SK-N-SH (cell line): Measurements from ENCODE around the gene OR7G1. TPM values are rescaled to one million over a fixed set of nuclear protein-coding genes. Genes with fewer than 3 reads are reported as not detected.

ENCODE experiments used
- CTCF ChIA-PET: fragments of 300-600, 350-600 bp; formaldehyde crosslinking; extraction: SDS; loops from one replicate; lab custom pipeline; 2021; lab: Yijun Ruan, JAX
- POLR2A ChIA-PET: fragments of 350-600 bp; sonication (Branson Sonifier 250); formaldehyde crosslinking; extraction: SDS; loops from one replicate; lab custom pipeline; 2020; ENCODE audit warnings: antibody characterized with exemption, inconsistent platforms; lab: Yijun Ruan, JAX
- DNase-seq: peaks from one replicate; pipeline ENCODE4 v3.0.0; 2012
- H2AFZ ChIP-seq: fragments of 200-600 bp; sonication (generic); 2 replicates; pipeline ENCODE4 v1.8.1; 2016; ENCODE audit warnings: antibody characterized with exemption, mild to moderate bottlenecking, low read depth
- H3F3A ChIP-seq: fragments of 200-600 bp; sonication (generic); replicated peaks from 2 replicates; pipeline ENCODE3; 2016; ENCODE audit warnings: antibody characterized with exemption, mild to moderate bottlenecking; ENCODE audit not compliant: insufficient read depth
- H3K27ac ChIP-seq, 2 experiments: fragments of 200-500 bp in 1 of 2; fragments of 200-600 bp in 1 of 2; sonication (Bioruptor generic) in 1 of 2; sonication (generic), shearing (Covaris generic) in 1 of 2; 2 replicates each; pipeline versions ENCODE4 v1.5.1 to v1.6.1; 2014 to 2016; ENCODE audit warnings: low read depth in 2 of 2, inconsistent platforms in 1 of 2, low read length in 1 of 2, mild to moderate bottlenecking in 1 of 2, mixed read lengths in 1 of 2
- H3K27me3 ChIP-seq: fragments of 200-600 bp; sonication (generic), shearing (Covaris generic); 2 replicates; pipeline ENCODE4 v1.6.1; 2016; ENCODE audit warnings: mixed run types; ENCODE audit not compliant: insufficient read depth
- H3K36me3 ChIP-seq, 2 experiments: fragments of 200-500 bp in 1 of 2; fragments of 200-600 bp in 1 of 2; sonication (Bioruptor generic) in 1 of 2; sonication (generic) in 1 of 2; replicated peaks in 1 of 2; 2 replicates each; pipeline versions ENCODE3 to v1.5.1; 2014 to 2016; ENCODE audit warnings: low read length in 1 of 2, mild to moderate bottlenecking in 1 of 2; ENCODE audit not compliant: insufficient read depth in 2 of 2, control insufficient read depth in 1 of 2
- H3K4me1 ChIP-seq, 2 experiments: fragments of 200-500 bp in 1 of 2; fragments of 200-600 bp in 1 of 2; sonication (Bioruptor generic) in 1 of 2; sonication (generic), shearing (Covaris generic) in 1 of 2; 2 replicates each; pipeline versions ENCODE4 v1.5.1 to v1.6.1; 2014 to 2016; ENCODE audit warnings: low read depth in 1 of 2, low read length in 1 of 2, mixed run types in 1 of 2; ENCODE audit not compliant: insufficient read depth in 2 of 2, control insufficient read depth in 1 of 2
- H3K4me2 ChIP-seq: fragments of 200-600 bp; sonication (generic), shearing (Covaris generic); 2 replicates; pipeline ENCODE4 v1.6.1; 2017; ENCODE audit warnings: mixed run types
- H3K4me3 ChIP-seq, 2 experiments: fragments of 200-500 bp in 1 of 2; fragments of 200-600 bp in 1 of 2; sonication (Bioruptor generic) in 1 of 2; sonication (generic), shearing (Covaris generic) in 1 of 2; 2 replicates each; pipeline versions ENCODE4 v1.5.1 to v1.8.1; 2014 to 2016; ENCODE audit warnings: low read depth in 2 of 2, inconsistent platforms in 1 of 2, low read length in 1 of 2, mild to moderate bottlenecking in 1 of 2, mixed read lengths in 1 of 2, moderate library complexity in 1 of 2
- H3K79me2 ChIP-seq: fragments of 200-600 bp; sonication (generic); 2 replicates; pipeline ENCODE4 v1.8.1; 2017; ENCODE audit warnings: mild to moderate bottlenecking; ENCODE audit not compliant: insufficient read depth
- H3K9ac ChIP-seq: fragments of 200-600 bp; sonication (generic); 2 replicates; pipeline ENCODE4 v1.6.1; 2017; ENCODE audit warnings: mixed run types
- H3K9me2 ChIP-seq: fragments of 200-600 bp; sonication (generic); 2 replicates; pipeline ENCODE4 v1.6.1; 2017; ENCODE audit warnings: mixed run types
- H3K9me3 ChIP-seq: fragments of 200-600 bp; sonication (generic); 2 replicates; pipeline ENCODE4 v1.6.1; 2017; ENCODE audit warnings: mixed run types, mild to moderate bottlenecking, moderate library complexity
- H4K20me1 ChIP-seq: fragments of 200-600 bp; sonication (generic); 2 replicates; pipeline ENCODE4 v1.6.1; 2017; ENCODE audit warnings: mild to moderate bottlenecking, mixed run types; ENCODE audit not compliant: insufficient read depth
- CHD2 ChIP-seq: fragments of 150-350 bp; IDR thresholded peaks from 2 replicates; pipeline ENCODE4 v1.6.1; 2018; ENCODE audit warnings: low read length; ENCODE audit not compliant: partially characterized antibody
- CTCF ChIP-seq: fragments of 200-600 bp; sonication (generic); IDR thresholded peaks from 2 replicates; pipeline ENCODE4 v1.6.1; 2017; ENCODE audit warnings: antibody characterized with exemption, mild to moderate bottlenecking, moderate library complexity
- EZH2phosphoT487 ChIP-seq: fragments of 200-600 bp; sonication (generic); IDR thresholded peaks from 2 replicates; pipeline ENCODE4 v1.6.1; 2017; ENCODE audit warnings: low read depth, mixed run types, mild to moderate bottlenecking, antibody characterized with exemption, moderate library complexity, borderline replicate concordance
- FOSL2 ChIP-seq: IDR thresholded peaks from 2 replicates; pipeline ENCODE4 v1.4.0; 2012; ENCODE audit warnings: low read depth, mild to moderate bottlenecking, moderate library complexity, borderline replicate concordance
- FOXM1 ChIP-seq: IDR thresholded peaks from 2 replicates; pipeline ENCODE4 v1.4.0; 2012; ENCODE audit warnings: low read depth, mild to moderate bottlenecking
- GATA2 ChIP-seq: sonication (generic); formaldehyde crosslinking; IDR thresholded peaks from 2 replicates; pipeline ENCODE4 v1.5.0; 2020; ENCODE audit warnings: mild to moderate bottlenecking, missing genetic modification reagents
- IRF3 ChIP-seq: fragments of 150-350 bp; IDR thresholded peaks from 2 replicates; pipeline ENCODE4 v1.6.1; 2016; ENCODE audit warnings: mild to moderate bottlenecking, low read depth, low read length
- NFIC ChIP-seq: IDR thresholded peaks from 2 replicates; pipeline ENCODE4 v1.4.0; 2012; ENCODE audit warnings: borderline replicate concordance
- PBX3 ChIP-seq: IDR thresholded peaks from 2 replicates; pipeline ENCODE4; 2012
- RAD21 ChIP-seq: IDR thresholded peaks from 2 replicates; pipeline ENCODE4 v1.6.1; 2012; ENCODE audit warnings: mild to moderate bottlenecking, low read length
- REST ChIP-seq: IDR thresholded peaks from 2 replicates; pipeline ENCODE4 v1.6.1; 2012; ENCODE audit warnings: mild to moderate bottlenecking, low read depth, low read length, moderate library complexity
- SIN3A ChIP-seq: IDR thresholded peaks from 2 replicates; pipeline ENCODE4 v1.6.1; 2012; ENCODE audit warnings: low read depth, mild to moderate bottlenecking, low read length, moderate library complexity, borderline replicate concordance
- TCF12 ChIP-seq: IDR thresholded peaks from 2 replicates; pipeline ENCODE4 v1.4.0; 2012
- YY1 ChIP-seq: IDR thresholded peaks from 2 replicates; pipeline ENCODE4 v1.4.0; 2012; ENCODE audit warnings: low read depth, mild to moderate bottlenecking
- WGBS: methylation state at CpG from one replicate; pipeline ENCODE4 v1.1.6; 2017; ENCODE audit warnings: low lambda C conversion rate; 5-methylcytosine and 5-hydroxymethylcytosine counted together
- polyA plus RNA-seq, 3 experiments: library from polyadenylated mRNA; depleted of rRNA; stranded (reverse); fragments of >200 nt; gene quantifications; 2 replicates each; pipeline ENCODE4 v1.2.3, GENCODE V29; 2012

The OR7G1 gene
- polyA plus RNA-seq, 1 of the 3 experiments (the other 2 are of a cell fraction) = not detected

GRCh38 chr19:9151367-9151766, 35.8 kb upstream of the OR7G1 start:
- WGBS = 91% methylated on average over 5 of the region's 5 CpGs
- H4K20me1 ChIP-seq = peaks cover 16% of the 10 kb centered on the region; the same call in 1 of the 2 replicates
- CTCF ChIA-PET = no interaction called here
- H3K4me1 ChIP-seq = no peaks in the 10 kb centered on the region
- H3K4me2 ChIP-seq = no peak overlapping the region
- no peak overlapping the region for H3K9ac ChIP-seq
- POLR2A ChIA-PET = no interaction called here
- TF ChIP-seq CHD2 (no peak), TCF12 (no peak), GATA2 (CRISPR knock-in tag) (no peak), IRF3 (no peak), SIN3A (no peak), REST (no peak), CTCF (no peak), NFIC (no peak), EZH2phosphoT487 (no peak), PBX3 (no peak), YY1 (no peak), FOSL2 (no peak), FOXM1 (no peak), RAD21 (no peak)
- TF ChIP-seq, all 33 proteins: peak for 0
- Histone ChIP-seq H3K79me2 (peaks cover 100% of the 10 kb centered on the region), H3K27me3 (no peaks in the 10 kb centered on the region), H2AFZ (no peak overlapping the region), H3K4me3 (no peak overlapping the region), H3K9me2 (no peaks in the 10 kb centered on the region), H3K36me3 (peaks cover 15 to 72% of the 10 kb centered on the region in 2 experiments), H3K27ac (no peak overlapping the region), H3K9me3 (peaks cover 9% of the 10 kb centered on the region; the same call in 1 of the 2 replicates), H3F3A (no peaks in the 10 kb centered on the region)
- no peak for DNase-seq
